PC-9 (cell line): ENCODE results near the gene ANKRD6. TPM values are rescaled to one million over a fixed set of nuclear protein-coding genes. Genes with fewer than 3 reads are reported as not detected.

Experiments
- Bru-seq: library from RNA; stranded (reverse); fragments of 400-500 nt; gene quantifications from one replicate; lab custom pipeline; 2021; lab: Mats Ljungman, UMichigan
- BruChase-seq, 2 experiments: library from RNA; stranded (reverse); fragments of 400-500 nt; gene quantifications; one replicate each; lab custom pipeline; 2021; lab: Mats Ljungman, UMichigan
- BruUV-seq: library from RNA; stranded (reverse); fragments of 400-500 nt; replicated peaks from 2 replicates; lab custom pipeline; 2021; lab: Mats Ljungman, UMichigan
- CTCF ChIA-PET: fragments of 300-600 bp; sonication (Branson Sonifier 250); formaldehyde crosslinking; loops from one replicate; lab custom pipeline; 2022; ENCODE audit warnings: antibody characterized with exemption; lab: Charles Lee
- POLR2A ChIA-PET: fragments of 300-600 bp; sonication (Branson Sonifier 250); formaldehyde crosslinking; loops from one replicate; lab custom pipeline; 2022; ENCODE audit warnings: antibody characterized with exemption; ENCODE audit not compliant: unreplicated experiment; lab: Charles Lee
- DNase-seq, 2 experiments: peaks; one replicate each; pipeline versions ENCODE4 v3.0.0 to v3.0.0-alpha.2; 2015 to 2022; ENCODE audit warnings: mixed read lengths in 1 of 2
- H2AFZ ChIP-seq: fragments of 200-600 bp; sonication (generic); 2 replicates; pipeline ENCODE4 v1.8.1; 2017; ENCODE audit warnings: antibody characterized with exemption
- H3F3A ChIP-seq: fragments of 200-600 bp; sonication (generic); 2 replicates; pipeline ENCODE4 v1.8.1; 2017; ENCODE audit warnings: antibody characterized with exemption, mild to moderate bottlenecking, low read depth; ENCODE audit not compliant: insufficient read depth
- H3K27ac ChIP-seq: fragments of 200-600 bp; sonication (generic); 2 replicates; pipeline ENCODE4 v1.6.1; 2016; ENCODE audit warnings: mixed run types
- H3K27me3 ChIP-seq: fragments of 200-600 bp; sonication (generic); 2 replicates; pipeline ENCODE4 v1.6.1; 2016; ENCODE audit warnings: low read depth, mixed run types; ENCODE audit not compliant: insufficient read depth
- H3K36me3 ChIP-seq: fragments of 200-600 bp; sonication (generic); 2 replicates; pipeline ENCODE4 v1.6.1; 2016; ENCODE audit warnings: low read depth, mixed run types
- H3K4me1 ChIP-seq: fragments of 200-600 bp; sonication (generic); replicated peaks from 2 replicates; pipeline ENCODE4 v1.6.1; 2016; ENCODE audit warnings: mixed run types; ENCODE audit not compliant: insufficient read depth
- H3K4me2 ChIP-seq: fragments of 200-600 bp; sonication (generic); 2 replicates; pipeline ENCODE4 v1.6.1; 2017; ENCODE audit warnings: mixed run types
- H3K4me3 ChIP-seq: fragments of 200-600 bp; sonication (generic); 2 replicates; pipeline ENCODE4 v1.6.1; 2016; ENCODE audit warnings: mixed run types
- H3K79me2 ChIP-seq: fragments of 200-600 bp; sonication (generic); 2 replicates; pipeline ENCODE4 v1.6.1; 2017; ENCODE audit warnings: low read depth, mixed run types
- H3K9me2 ChIP-seq: fragments of 200-600 bp; sonication (generic); 2 replicates; pipeline ENCODE4 v1.8.1; 2017; ENCODE audit warnings: mild to moderate bottlenecking; ENCODE audit not compliant: insufficient read depth
- H3K9me3 ChIP-seq: fragments of 200-600 bp; sonication (generic); 2 replicates; pipeline ENCODE4 v1.8.1; 2016; ENCODE audit warnings: low read depth; ENCODE audit not compliant: insufficient read depth
- H4K20me1 ChIP-seq: fragments of 200-600 bp; sonication (generic); 2 replicates; pipeline ENCODE4 v1.8.1; 2017; ENCODE audit not compliant: insufficient read depth
- CTCF ChIP-seq: fragments of 200-600 bp; sonication (generic); conservative IDR thresholded peaks from 2 replicates; pipeline ENCODE4 v1.6.1; 2017; ENCODE audit warnings: mixed run types, antibody characterized with exemption, mild to moderate bottlenecking, moderate library complexity
- EZH2 ChIP-seq: fragments of 200-600 bp; sonication (generic); IDR thresholded peaks from 2 replicates; pipeline ENCODE4 v1.8.0; 2017; ENCODE audit warnings: antibody characterized with exemption, low read depth
- intact Hi-C: fragments of 100-400 bp; cut with micrococcal nuclease; formaldehyde crosslinking; loops from one replicate; pipeline ENCODE4 v1.10.0; 2022; ENCODE audit not compliant: unreplicated experiment
- long read RNA-seq: library from polyadenylated mRNA; stranded (forward); transcript quantifications from one replicate; pipeline ENCODE4 v2.0.0, GENCODE V29; 2022
- total RNA-seq: library from RNA; stranded (reverse); gene quantifications from 2 replicates; pipeline ENCODE4 v1.2.3, GENCODE V29; 2021

Gene ANKRD6
- total RNA-seq (1.8 and 2.7 TPM in 2 replicates), Bru-seq, nascent RNA (percentile 28 among the genes with signal in this experiment), BruChase-seq, experiment 1, labeled RNA remaining after a 2-hour chase (percentile 28 among the genes with signal in this experiment), BruChase-seq, experiment 2, labeled RNA remaining after a 6-hour chase (percentile 21 among the genes with signal in this experiment)
- long read RNA-seq = 0 reads

- POLR2A ChIA-PET = no interaction called here
- Histone ChIP-seq H3K27ac (no peak within 1 kb of the TSS), H3K27me3 (no peaks in the 10 kb centered on the region), H2AFZ (no peak within 1 kb of the TSS), H3K79me2 (no peaks in the 10 kb centered on the region), H3K9me3 (no peaks in the 10 kb centered on the region), H3K9me2 (no peaks in the 10 kb centered on the region), H3K4me1 (no peaks in the 10 kb centered on the region), H3K36me3 (no peaks in the 10 kb centered on the region), H4K20me1 (no peaks in the 10 kb centered on the region), H3F3A (no peaks in the 10 kb centered on the region), H3K4me2 (peak within 1 kb of the TSS; percentile 68), H3K4me3 (peak within 1 kb of the TSS; percentile 36; the same call in 1 of the 2 replicates)
- CTCF ChIA-PET = no interaction called here
- DNase-seq = peak in 1 of 2 experiments; percentile 81
- intact Hi-C loops = loop anchor here (1.0 kb wide), 2 partner anchors 165 to 177 kb away; no protein-coding TSS in a partner anchor
- TF ChIP-seq EZH2 = no peak
- TF ChIP-seq CTCF = peak; percentile 72
- BruUV-seq = no TSS peak
Measured at GRCh38 chr6:89432875-89433251, at the start of gene ANKRD6. TSS of gene ANKRD6 (plus strand) at chr6:89433152. CDS start at chr6:89566977, 133,825 bp downstream.

GRCh38 chr6:89385156-89385667 is 47.7 kb upstream of the ANKRD6 start:
- BruUV-seq = no TSS peak
- no peaks in the 10 kb centered on the region for H4K20me1 ChIP-seq
- no peak overlapping the region for H2AFZ ChIP-seq
- intact Hi-C loops = no loop called here
- no peaks in the 10 kb centered on the region for H3K36me3 ChIP-seq
- H3K4me1 ChIP-seq = 0 out of 2 replicates have a peak, but pooled peaks cover 6% of the 10 kb centered on the region
- ChIA-PET POLR2A (no interaction called here), CTCF (no interaction called here)
- no peaks in the 10 kb centered on the region for H3K27me3 ChIP-seq
- no peaks in the 10 kb centered on the region for H3K9me3 ChIP-seq
- DNase-seq = peak in 1 of 2 experiments; percentile 56
- H3K4me3 ChIP-seq = no peak overlapping the region
- no peaks in the 10 kb centered on the region for H3K79me2 ChIP-seq
- no peaks in the 10 kb centered on the region for H3F3A ChIP-seq
- no peaks in the 10 kb centered on the region for H3K9me2 ChIP-seq
- H3K4me2 ChIP-seq = no peak overlapping the region
- TF ChIP-seq EZH2 (no peak), CTCF (no peak)
- no peak overlapping the region for H3K27ac ChIP-seq

GRCh38 chr6:89385846-89386245 is 47.1 kb upstream of the ANKRD6 start:
- Histone ChIP-seq H3K4me3 (no peak overlapping the region), H3K4me1 (0 out of 2 replicates have a peak, but pooled peaks cover 6% of the 10 kb centered on the region), H3K9me2 (no peaks in the 10 kb centered on the region), H3K4me2 (no peak overlapping the region), H3K27me3 (no peaks in the 10 kb centered on the region), H3K36me3 (no peaks in the 10 kb centered on the region), H3K27ac (no peak overlapping the region), H3F3A (no peaks in the 10 kb centered on the region), H3K79me2 (no peaks in the 10 kb centered on the region), H3K9me3 (no peaks in the 10 kb centered on the region), H2AFZ (no peak overlapping the region), H4K20me1 (no peaks in the 10 kb centered on the region)
- DNase-seq = no peak
- intact Hi-C loops = no loop called here
- BruUV-seq = no TSS peak
- ChIA-PET CTCF (no interaction called here), POLR2A (no interaction called here)
- TF ChIP-seq EZH2 (no peak), CTCF (no peak)
